Right forelimb (tissue), 1 donor: ENCODE data around the gene VPS13D.
"Not testable (repeated sequence)": the region's sequence is repeated elsewhere in the genome, so short reads cannot be mapped to it uniquely, and the experiment has no call there.

ENCODE experiments used
- DNase-seq: peaks from one replicate; pipeline ENCODE4 v3.0.0-alpha.2; 2018

Gene VPS13D

DNA sequence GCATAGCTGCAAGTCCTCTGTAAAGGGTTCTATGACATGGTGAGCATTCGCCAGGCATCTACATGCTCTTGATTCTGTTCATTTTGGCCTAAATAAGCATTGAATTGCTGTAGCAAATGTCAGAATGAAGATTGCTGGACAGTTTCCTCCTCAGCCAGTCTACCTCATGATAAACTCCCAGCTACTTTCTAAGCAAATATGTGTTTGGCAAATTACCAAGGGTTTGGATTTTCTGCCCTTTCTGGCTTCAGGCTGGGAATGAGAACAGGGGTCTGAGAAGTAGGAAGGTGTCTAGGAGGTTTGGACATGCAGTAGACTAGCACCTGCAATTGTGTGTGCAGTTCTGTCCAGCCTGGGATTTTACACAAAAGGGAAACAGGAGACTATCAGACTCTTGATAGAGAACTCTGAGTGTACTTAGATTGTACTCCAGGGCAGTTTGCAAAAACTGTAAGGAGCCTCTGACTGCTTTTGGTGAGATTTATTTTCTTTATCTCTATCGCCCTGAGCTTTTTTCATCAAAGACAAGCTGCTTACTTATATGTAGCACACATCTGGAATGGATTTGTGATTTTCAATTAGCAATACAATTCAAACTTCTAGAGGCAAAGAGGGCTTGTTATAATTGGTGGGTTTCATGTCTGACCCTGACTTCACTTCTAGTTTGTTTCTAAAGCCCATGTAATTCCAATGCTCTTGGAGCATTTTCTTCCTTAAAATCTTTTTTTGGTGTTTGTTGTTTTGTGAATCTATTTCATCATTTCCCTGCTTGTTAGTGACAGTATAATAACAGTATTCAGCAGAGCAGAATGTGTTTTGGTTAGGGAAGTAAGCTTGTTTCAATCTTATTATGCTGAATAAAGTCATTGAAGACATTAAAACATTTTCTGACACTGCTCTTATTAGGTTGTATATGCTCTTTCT is 150.8 kb downstream of the VPS13D start:
- DNase-seq = no peak

- DNase-seq = no peak
These were observed 153.2 kb downstream of the VPS13D start for GRCh38 chr1:12383001-12383400.

DNA sequence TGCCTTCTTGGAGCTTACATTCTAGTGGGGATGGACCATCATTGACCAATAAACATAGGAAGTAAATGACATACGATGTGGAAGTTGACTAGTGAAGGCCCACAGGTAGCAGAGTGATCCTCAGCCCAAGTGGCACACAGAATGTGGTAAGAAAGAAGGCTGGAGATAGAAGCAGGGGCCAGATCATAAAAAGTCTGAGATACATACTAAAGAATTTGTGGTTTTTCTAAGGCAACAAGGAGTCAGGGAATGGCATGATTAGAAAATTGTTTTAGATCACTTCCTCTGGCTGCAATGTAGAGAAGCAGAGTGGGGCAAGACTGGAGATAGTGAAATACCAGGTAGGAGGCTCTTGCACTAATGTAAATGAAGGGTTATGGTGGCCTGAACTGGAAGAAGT is 154.0 kb downstream of the VPS13D start:
- DNase-seq = no peak

GRCh38 chr1:12384836-12385456 is 155.1 kb downstream of the VPS13D start:
- no peak for DNase-seq

GRCh38 chr1:12386130-12386529 is 156.3 kb downstream of the VPS13D start:
- DNase-seq = no peak

- DNase-seq = no peak
These were observed 157.8 kb downstream of the VPS13D start for GRCh38 chr1:12387641-12388040.

GRCh38 chr1:12390296-12390695 is 160.5 kb downstream of the VPS13D start:
- DNase-seq = not testable (repeated sequence)

DNA sequence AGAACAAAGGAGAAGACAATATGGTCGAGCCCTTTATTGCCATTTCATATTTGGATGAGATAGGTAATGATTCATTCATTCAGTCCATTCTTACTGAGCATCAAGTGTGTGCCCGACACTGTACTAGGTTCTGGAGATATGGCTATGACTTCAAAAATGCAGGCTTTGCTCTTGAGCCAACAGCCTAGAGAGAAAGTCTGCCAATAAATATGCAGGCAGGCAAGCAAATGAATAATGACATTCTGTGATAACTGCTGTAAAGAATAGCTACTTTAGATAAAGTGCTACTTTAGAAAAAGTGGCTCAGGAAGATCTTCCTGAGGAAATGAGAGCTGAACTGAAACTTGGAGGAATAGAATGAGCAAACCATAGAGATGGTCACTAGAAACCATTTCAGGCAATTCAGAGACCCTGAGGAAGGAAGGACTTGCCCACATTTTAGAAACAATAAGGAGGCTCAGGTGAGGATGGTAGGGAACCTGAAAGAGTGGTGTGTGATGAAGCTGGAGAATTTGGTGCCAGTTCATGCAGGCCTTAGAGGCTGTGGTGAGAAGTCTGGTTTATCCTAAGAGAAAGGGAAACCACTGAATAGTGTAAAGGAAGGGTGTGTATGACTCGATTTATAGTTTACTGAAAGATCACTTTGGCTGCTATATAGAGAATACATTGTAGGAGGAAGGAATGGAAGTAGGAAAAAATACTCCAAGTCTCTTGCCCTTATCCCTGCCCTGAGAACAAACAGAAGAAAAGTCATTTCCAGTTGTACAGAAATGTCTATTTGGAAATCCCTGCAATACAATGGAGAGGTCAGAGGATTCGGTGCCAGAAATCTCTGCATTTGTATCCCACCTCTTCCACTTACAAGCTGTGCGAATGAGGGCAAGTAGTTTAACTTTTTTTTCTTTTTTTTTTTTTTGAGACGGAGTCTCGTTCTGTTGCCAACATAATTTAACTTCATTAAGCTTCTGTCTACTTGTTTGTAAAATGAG is 167.9 kb downstream of the VPS13D start:
- DNase-seq = no peak

GRCh38 chr1:12398479-12398878 is 168.6 kb downstream of the VPS13D start:
- DNase-seq = no peak

DNA sequence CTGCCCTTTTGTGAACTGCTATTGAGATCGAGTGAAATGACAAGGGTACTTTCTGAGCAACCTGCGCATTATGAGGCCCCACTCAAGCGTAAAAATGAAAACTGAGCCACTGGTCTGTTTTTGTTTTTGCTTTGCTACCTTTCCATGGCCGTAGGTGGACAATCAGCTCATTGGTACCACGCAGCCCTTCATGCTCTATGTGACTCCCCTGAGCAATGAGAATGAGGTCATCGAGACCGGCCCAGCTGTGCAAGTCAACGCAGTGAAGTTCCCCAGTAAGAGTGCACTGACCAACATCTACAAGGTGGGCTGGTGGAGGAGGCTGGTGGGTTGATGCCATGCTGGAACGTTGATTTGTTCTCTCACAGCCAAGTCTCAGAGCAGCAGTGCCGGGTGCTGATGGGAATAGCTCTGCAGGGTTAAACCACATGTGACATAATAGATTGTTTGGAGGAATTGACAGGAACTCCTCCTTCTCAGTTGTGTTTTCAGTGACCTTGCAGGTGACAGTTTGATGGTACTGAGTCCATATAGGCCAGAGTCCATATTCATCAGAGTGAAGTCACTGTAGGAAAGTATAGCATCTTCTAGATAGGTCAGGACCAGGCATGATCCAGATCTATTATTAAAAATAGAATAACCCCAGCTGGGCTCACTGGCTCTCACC is 170.3 kb downstream of the VPS13D start:
- DNase-seq = no peak

DNA sequence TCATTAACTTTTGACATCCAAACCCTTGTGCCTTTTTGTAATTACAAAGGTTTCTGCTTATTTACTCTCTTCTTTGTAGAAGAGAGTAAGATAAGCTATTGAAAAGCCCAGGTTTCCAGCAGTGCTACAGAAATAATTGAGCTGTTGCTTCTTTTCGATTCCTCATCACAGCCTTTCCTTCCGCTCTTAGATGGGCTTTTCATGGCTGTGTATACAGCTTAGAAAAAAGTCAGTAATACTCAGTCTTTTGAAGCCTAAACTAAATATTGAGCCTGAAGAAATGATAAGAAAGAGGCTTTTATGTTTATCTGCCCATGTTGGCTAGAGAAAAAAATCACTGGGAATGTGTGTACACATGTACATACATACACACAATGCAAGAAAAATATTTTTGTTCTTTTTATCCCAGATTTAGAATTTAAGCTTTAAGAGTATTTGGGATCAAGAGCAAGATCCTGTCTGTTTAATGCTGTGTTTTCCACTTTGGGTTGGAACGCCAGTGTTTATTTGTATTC is 172.4 kb downstream of the VPS13D start:
- no peak for DNase-seq

DNA sequence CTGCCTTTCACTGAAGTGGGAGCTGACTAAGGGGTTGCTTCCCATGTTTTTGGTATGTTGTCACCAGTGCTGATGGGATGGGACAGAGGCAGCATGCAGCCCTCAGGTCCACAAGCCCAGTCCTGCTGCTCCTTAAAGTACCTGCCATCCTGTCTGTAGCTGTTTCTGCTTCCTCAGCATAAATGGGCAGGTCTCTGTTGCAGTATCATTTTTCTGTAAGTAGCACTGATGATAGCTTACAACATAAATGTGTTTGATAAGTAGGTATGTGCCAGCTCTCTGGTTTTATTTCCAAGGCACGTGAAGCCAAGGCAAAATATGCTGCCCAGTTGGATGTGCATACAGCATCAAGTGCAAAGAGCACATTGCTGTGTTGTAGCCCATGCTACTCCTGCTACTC is 173.0 kb downstream of the VPS13D start:
- no peak for DNase-seq

- no peak for DNase-seq
These were observed 175.1 kb downstream of the VPS13D start for GRCh38 chr1:12404918-12405317.

GRCh38 chr1:12405325-12406210 is 175.7 kb downstream of the VPS13D start:
- peak; percentile 55 for DNase-seq

DNA sequence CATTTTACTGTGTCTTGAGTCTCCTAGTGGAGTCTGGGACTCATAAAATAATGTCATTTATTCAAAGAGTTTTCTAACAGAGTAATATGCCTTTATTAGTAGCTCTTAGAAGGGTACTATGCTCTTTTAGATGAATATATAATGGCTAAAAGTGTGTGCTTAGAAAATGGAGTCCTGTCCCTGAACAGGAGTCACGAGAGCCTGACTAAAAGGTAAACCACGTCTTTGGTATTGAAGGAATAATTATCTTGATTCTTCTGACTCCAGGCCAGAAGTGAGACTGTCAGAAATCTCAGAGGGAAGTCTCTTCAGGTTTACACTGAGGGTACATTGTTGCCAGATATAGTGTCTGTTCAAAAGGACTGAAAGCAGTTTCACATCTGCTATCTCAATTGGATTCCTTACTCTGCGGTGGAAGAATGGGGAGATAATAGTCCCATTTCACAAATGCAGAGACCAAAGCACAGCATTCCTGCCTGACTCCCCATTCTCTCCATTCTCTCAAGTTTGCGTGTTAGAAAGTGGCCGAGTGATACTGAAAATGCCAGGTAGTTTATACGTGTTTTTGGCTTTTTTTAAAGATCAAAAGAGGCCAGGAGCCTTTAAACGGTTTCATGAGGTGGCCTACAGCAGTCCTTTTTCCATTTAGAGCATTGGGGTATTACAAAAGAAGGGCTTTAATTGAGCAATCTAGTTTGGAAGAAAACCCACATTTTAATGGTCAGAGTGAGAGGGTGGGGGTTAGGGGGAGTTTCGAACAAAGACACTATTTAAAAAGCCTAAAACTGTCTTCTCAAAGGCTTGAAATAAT is 176.6 kb downstream of the VPS13D start:
- DNase-seq = no peak

DNA sequence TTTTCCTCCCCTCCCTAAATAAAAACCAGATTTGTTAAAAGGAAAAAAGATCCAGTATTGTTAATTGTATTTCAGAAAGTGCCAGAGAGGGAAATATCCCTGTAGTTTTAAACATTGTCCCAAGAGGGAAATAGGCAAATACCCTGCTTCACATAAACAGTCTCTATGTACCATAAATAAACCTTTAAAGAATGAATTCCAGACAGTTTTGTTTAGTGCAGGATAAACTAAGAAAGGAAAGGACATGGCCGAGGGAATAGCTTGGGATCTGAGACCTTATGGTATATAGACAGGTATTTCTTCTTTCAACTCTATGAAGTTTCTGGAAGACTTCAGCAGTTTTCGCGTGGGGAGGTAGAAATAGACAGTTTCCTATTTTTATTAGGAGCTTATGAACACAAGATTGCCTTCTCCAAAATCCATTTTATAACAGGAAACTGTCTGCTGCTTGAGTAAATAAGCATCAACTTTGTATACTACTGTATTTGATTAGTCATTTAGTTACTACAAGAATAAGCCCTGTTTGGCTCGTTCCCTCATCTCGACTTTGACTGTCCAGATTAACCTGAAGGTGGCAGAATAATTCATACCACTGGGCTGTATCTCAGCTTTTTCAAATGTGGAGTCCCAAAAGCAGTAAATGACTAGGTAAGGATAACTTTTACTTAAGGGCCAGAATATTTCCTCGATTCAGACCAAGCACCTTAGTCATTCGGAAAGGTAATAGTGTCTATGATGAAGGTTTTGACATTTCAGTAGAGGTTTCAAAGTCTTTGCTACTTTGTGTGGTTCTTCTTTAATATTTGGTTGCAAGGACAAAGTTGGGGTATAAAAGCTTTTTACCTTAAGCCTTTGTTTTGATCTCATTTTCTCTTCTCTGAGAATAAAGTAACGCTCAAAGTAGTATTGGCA is 177.5 kb downstream of the VPS13D start:
- DNase-seq = no peak

GRCh38 chr1:12407962-12408454 is 178.2 kb downstream of the VPS13D start:
- DNase-seq = no peak

DNA sequence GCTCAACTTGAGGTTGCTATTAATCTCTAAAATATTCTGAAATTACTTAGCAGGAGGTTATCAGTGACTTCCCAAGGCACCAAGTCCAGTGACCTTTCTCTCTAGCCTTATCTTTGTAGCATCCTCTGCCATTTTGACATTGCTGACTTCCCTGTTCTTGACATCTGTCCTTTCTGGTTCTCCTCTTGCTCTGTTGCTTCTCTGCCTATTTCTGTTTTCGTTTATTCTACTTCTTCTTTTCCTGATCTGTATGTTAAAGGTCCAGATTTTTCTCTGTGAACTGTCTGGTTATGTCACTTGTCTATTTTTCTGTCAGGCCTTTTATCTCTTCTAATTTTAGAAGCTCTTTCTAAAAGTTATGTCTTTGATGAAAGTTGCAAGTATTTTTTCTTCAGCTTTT is 178.8 kb downstream of the VPS13D start:
- DNase-seq = no peak

DNA sequence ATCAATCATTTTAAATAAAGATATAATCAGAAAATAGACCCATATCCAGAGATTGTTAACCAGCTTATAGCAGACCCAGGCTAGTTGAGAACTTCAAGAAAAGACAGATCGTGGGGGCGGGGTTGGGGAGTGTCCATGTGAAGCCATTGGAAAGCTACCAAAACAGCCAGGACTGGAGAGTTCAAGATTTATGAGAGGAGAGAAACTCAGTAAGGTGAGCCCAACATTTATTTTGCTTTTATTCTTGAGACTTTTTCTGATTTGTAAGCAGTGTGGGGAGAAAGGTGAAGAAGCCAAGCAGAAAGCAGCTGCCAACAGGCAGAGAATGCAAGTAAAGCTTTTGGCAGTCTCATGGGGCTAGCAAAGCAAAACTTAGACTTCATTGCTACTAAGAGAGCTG is 179.9 kb downstream of the VPS13D start:
- DNase-seq = peak; percentile 50
